ENCODE measurements around the gene SIX5. TPM values are rescaled to one million over a fixed set of nuclear protein-coding genes. Genes with fewer than 3 reads are reported as not detected.
A peak's percentile ranks its signal among the peaks of the same experiment; 100 is the strongest.
"Not testable (repeated sequence)": the region's sequence is repeated elsewhere in the genome, so short reads cannot be mapped to it uniquely, and the experiment has no call there.

The SIX5 gene
- total and polyA plus RNA-seq, 9 of the 15 experiments (the other 6 are each of a cell fraction or from before 2014, with no cell fraction given): 1.4 to 17.2 (median 7.4) TPM; not detected in 2

GRCh38 chr19:45753548-45753947 lies 15.5 kb downstream of the SIX5 start:
- intact Hi-C loops (cut with micrococcal nuclease): no loop called here
- no peaks in the 10 kb centered on the region for H4K20me1 ChIP-seq (replicated peaks; ENCODE audit: control insufficient read depth, insufficient read depth, low read length)
- BruUV-seq (replicated peaks): no TSS peak
- H3K9me3 ChIP-seq (replicated peaks; ENCODE audit: control insufficient read depth, insufficient read depth, low read depth, low read length): no peaks in the 10 kb centered on the region
- H2AFZ ChIP-seq (ENCODE audit: low read depth, low read length): no peak overlapping the region
- POLR2A ChIA-PET: interaction anchor here (0.6 to 1.1 kb wide), 2 partner anchors 23 to 38 kb away, joined by 3 read pairs; partner anchors contain the start of gene FBXO46
- no peaks in the 10 kb centered on the region for H3K36me3 ChIP-seq (ENCODE audit: control insufficient read depth, insufficient read depth, low read length)
- H3K79me2 ChIP-seq (ENCODE audit: control insufficient read depth, insufficient read depth, low read length): no peaks in the 10 kb centered on the region
- peak in 2 of 3 experiments; percentile 31 to 43; a peak in 5 of 6 replicates for TF ChIP-seq CTCF (IDR thresholded peaks at IDR 0.05 in 2 of 3, conservative IDR thresholded peaks at IDR 0.05 in 1 of 3; ENCODE audit: insufficient read depth in 2 of 3, low read depth in 1 of 3, low read length in 3 of 3)
- no peak for TF ChIP-seq ZC3H4 (CRISPR knock-in tag; IDR thresholded peaks at IDR 0.05; ENCODE audit: borderline replicate concordance)
- H3K27ac ChIP-seq (ENCODE audit: extremely low read depth, low read depth, low read length): no peak overlapping the region
- ATAC-seq: peak; percentile 80
- H3K4me2 ChIP-seq (ENCODE audit: insufficient read depth, low read length): no peak overlapping the region
- H3K9ac ChIP-seq (ENCODE audit: insufficient read depth in 1 of 2, low read depth in 2 of 2, low read length in 2 of 2): no peak overlapping the region
- in situ Hi-C loops (cut with MboI): no loop called here
- no peaks in the 10 kb centered on the region; a peak in 1 of 5 replicates for H3K4me1 ChIP-seq (replicated peaks in 1 of 2; ENCODE audit: control insufficient read depth in 2 of 2, insufficient read depth in 2 of 2, low read length in 2 of 2)
- FAIRE-seq: no peak
- WGBS (ENCODE audit: insufficient coverage, low coverage, missing lambda C conversion rate): 43% methylated on average over 6 of the region's 6 CpGs
- CTCF ChIA-PET (ENCODE audit: low intra/inter-chr PET ratio): no interaction called here
- H3K4me3 ChIP-seq: no peak overlapping the region
- DNase-seq (ENCODE audit: extremely low read depth in 1 of 4, low spot score in 3 of 4): peak in 2 of 4 experiments; percentile 43 to 44
- no peaks in the 10 kb centered on the region for H3K27me3 ChIP-seq (ENCODE audit: control insufficient read depth in 2 of 2, insufficient read depth in 2 of 2, low read length in 2 of 2)
- no peaks in the 10 kb centered on the region for H3K9me1 ChIP-seq (ENCODE audit: control insufficient read depth, insufficient read depth, low read length)

- Histone ChIP-seq H3K4me1 (replicated peaks in 1 of 2; ENCODE audit: control insufficient read depth in 2 of 2, insufficient read depth in 2 of 2, low read length in 2 of 2) (no peaks in the 10 kb centered on the region; a peak in 1 of 5 replicates), H3K27me3 (ENCODE audit: control insufficient read depth in 2 of 2, insufficient read depth in 2 of 2, low read length in 2 of 2) (no peaks in the 10 kb centered on the region), H3K9me3 (replicated peaks; ENCODE audit: control insufficient read depth, insufficient read depth, low read depth, low read length) (no peaks in the 10 kb centered on the region), H4K20me1 (replicated peaks; ENCODE audit: control insufficient read depth, insufficient read depth, low read length) (no peaks in the 10 kb centered on the region), H3K9me1 (ENCODE audit: control insufficient read depth, insufficient read depth, low read length) (no peaks in the 10 kb centered on the region), H3K4me3 (no peak overlapping the region), H3K79me2 (ENCODE audit: control insufficient read depth, insufficient read depth, low read length) (no peaks in the 10 kb centered on the region), H3K4me2 (ENCODE audit: insufficient read depth, low read length) (no peak overlapping the region), H3K27ac (ENCODE audit: extremely low read depth, low read depth, low read length) (no peak overlapping the region), H3K36me3 (ENCODE audit: control insufficient read depth, insufficient read depth, low read length) (no peaks in the 10 kb centered on the region), H2AFZ (ENCODE audit: low read depth, low read length) (no peak overlapping the region), H3K9ac (ENCODE audit: insufficient read depth in 1 of 2, low read depth in 2 of 2, low read length in 2 of 2) (no peak overlapping the region)
- no TSS peak for BruUV-seq (replicated peaks)
- CTCF ChIA-PET (ENCODE audit: low intra/inter-chr PET ratio): no interaction called here
- POLR2A ChIA-PET: interaction anchor here (1.1 to 1.4 kb wide), 4 partner anchors 11 to 46 kb away, joined by 3 to 4 read pairs (median 3); no protein-coding TSS in a partner anchor
- in situ Hi-C loops (cut with MboI) (no loop called here), intact Hi-C loops (cut with micrococcal nuclease) (no loop called here)
- TF ChIP-seq NCOR1 (IDR thresholded peaks at IDR 0.05) (no peak), NFIC (IDR thresholded peaks at IDR 0.05) (peak; percentile 26; the same call in 1 of the 2 replicates)
- DNase-seq (ENCODE audit: extremely low read depth in 1 of 4, low spot score in 3 of 4): no peak
- 72% methylated on average over 12 of the region's 12 CpGs for WGBS (ENCODE audit: insufficient coverage, low coverage, missing lambda C conversion rate)
- FAIRE-seq: peak; percentile 55
- ATAC-seq: no peak
These were observed 16.4 kb downstream of the SIX5 start for GRCh38 chr19:45752639-45753038.

GRCh38 chr19:45751483-45751882 lies 17.6 kb downstream of the SIX5 start:
- intact Hi-C loops (cut with micrococcal nuclease); ATAC-seq: not testable (repeated sequence)
- 63% methylated on average over 8 of the region's 10 CpGs for WGBS (ENCODE audit: insufficient coverage, low coverage, missing lambda C conversion rate)

More at GRCh38 chr19:45751483-45751882, 17.6 kb downstream of the SIX5 start:
- H3K9ac ChIP-seq (ENCODE audit: insufficient read depth in 1 of 2, low read depth in 2 of 2, low read length in 2 of 2); H3K27me3 ChIP-seq (ENCODE audit: control insufficient read depth in 2 of 2, insufficient read depth in 2 of 2, low read length in 2 of 2); H3K4me1 ChIP-seq (replicated peaks in 1 of 2; ENCODE audit: control insufficient read depth in 2 of 2, insufficient read depth in 2 of 2, low read length in 2 of 2); BruUV-seq (replicated peaks); CTCF ChIA-PET (ENCODE audit: low intra/inter-chr PET ratio); H3K36me3 ChIP-seq (ENCODE audit: control insufficient read depth, insufficient read depth, low read length); H3K4me2 ChIP-seq (ENCODE audit: insufficient read depth, low read length); DNase-seq (ENCODE audit: extremely low read depth in 1 of 4, low spot score in 3 of 4); H3K9me3 ChIP-seq (replicated peaks; ENCODE audit: control insufficient read depth, insufficient read depth, low read depth, low read length); in situ Hi-C loops (cut with MboI); H2AFZ ChIP-seq (ENCODE audit: low read depth, low read length); H3K4me3 ChIP-seq; H3K9me1 ChIP-seq (ENCODE audit: control insufficient read depth, insufficient read depth, low read length); H3K27ac ChIP-seq (ENCODE audit: extremely low read depth, low read depth, low read length); FAIRE-seq; H4K20me1 ChIP-seq (replicated peaks; ENCODE audit: control insufficient read depth, insufficient read depth, low read length); H3K79me2 ChIP-seq (ENCODE audit: control insufficient read depth, insufficient read depth, low read length): not testable (repeated sequence)
- POLR2A ChIA-PET: interaction anchor here (1.4 kb wide), 1 partner anchor 12 kb away, joined by 4 read pairs; no protein-coding TSS in a partner anchor
